GM12892 (cell line): ENCODE measurements around the gene MT1A.
"Not testable (repeated sequence)": the region's sequence is repeated elsewhere in the genome, so short reads cannot be mapped to it uniquely, and the experiment has no call there.

ENCODE experiments used
- POLR2A ChIP-seq: IDR thresholded peaks from 2 replicates; pipeline ENCODE4 v1.6.1; 2011; ENCODE audit warnings: low read depth, low read length, control low read depth
- POLR2AphosphoS5 ChIP-seq: IDR thresholded peaks from 2 replicates; pipeline ENCODE4 v1.6.1; 2011; ENCODE audit warnings: low read depth, low read length, control low read depth

DNA sequence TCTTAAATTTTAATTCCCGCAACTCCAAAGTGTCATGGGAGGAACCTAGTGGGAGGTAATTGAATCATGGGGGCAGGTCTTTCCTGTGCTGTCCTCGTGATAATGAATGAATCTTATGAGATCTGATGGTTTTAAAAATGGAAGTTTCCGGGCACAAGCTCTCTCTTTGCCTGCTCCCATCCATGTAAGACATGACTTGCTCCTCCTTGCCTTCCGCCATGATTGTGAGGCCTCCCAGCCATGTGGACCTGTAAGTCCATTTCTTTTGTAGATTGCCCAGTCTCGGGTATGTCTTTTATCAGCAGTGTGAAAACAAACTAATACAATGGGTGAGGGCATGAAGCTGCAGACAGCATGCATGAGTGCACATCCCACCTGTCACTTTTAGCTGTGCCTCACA, 15.3 kb upstream of the MT1A start:
- TF ChIP-seq POLR2A, POLR2AphosphoS5: not testable (repeated sequence)
